Activated CD4-positive, alpha-beta memory T cell treated with anti-CD3 and anti-CD28 coated beads for 36 hours (primary cell): ENCODE results near the gene SPATS2L. TPM values are rescaled to one million over a fixed set of nuclear protein-coding genes. Genes with fewer than 3 reads are reported as not detected.

Source experiments
- CTCF ChIA-PET: fragments of 350-600 bp; sonication (Branson Sonifier 250); formaldehyde crosslinking; loops from one replicate; lab custom pipeline; 2021; ENCODE audit warnings: antibody characterized with exemption, inconsistent platforms; lab: Charles Lee
- POLR2A ChIA-PET: fragments of 350-600 bp; sonication (Branson Sonifier 250); formaldehyde crosslinking; loops from one replicate; lab custom pipeline; 2021; ENCODE audit warnings: antibody characterized with exemption; lab: Charles Lee
- DNase-seq: peaks from one replicate; pipeline ENCODE4 v3.0.0-alpha.2; 2020
- H3K27ac Mint-ChIP-seq: one replicate; pipeline ENCODE4 v1.8.0; 2021; ENCODE audit warnings: mixed read lengths
- H3K27me3 Mint-ChIP-seq: one replicate; pipeline ENCODE4 v1.8.0; 2021; ENCODE audit warnings: mixed read lengths
- H3K36me3 Mint-ChIP-seq: one replicate; pipeline ENCODE4 v1.8.0; 2021; ENCODE audit warnings: mixed read lengths
- H3K4me1 Mint-ChIP-seq: one replicate; pipeline ENCODE4 v1.8.0; 2021; ENCODE audit warnings: low read depth, mixed read lengths
- H3K4me3 Mint-ChIP-seq: one replicate; pipeline ENCODE4 v1.8.0; 2021; ENCODE audit warnings: mild to moderate bottlenecking, mixed read lengths
- H3K9me3 Mint-ChIP-seq: one replicate; pipeline ENCODE4 v1.8.0; 2021; ENCODE audit warnings: mixed read lengths
- intact Hi-C: fragments of 100-400 bp; cut with micrococcal nuclease; formaldehyde crosslinking; loops from one replicate; pipeline ENCODE4 v1.15.1; 2023
- total RNA-seq, 2 experiments: library from RNA; stranded (reverse); gene quantifications; one replicate each; pipeline ENCODE4 v1.2.3, GENCODE V29; 2021

Gene SPATS2L
- total RNA-seq, 2 experiments from 2014 or later = 25.4 to 28.8 TPM

- no peaks in the 10 kb centered on the region for H3K27me3 Mint-ChIP-seq
- no peak overlapping the region for H3K4me3 Mint-ChIP-seq
- POLR2A ChIA-PET = interaction anchor here (1.0 to 4.0 kb wide), 2 partner anchors 10 to 150 kb away, joined by 3 to 44 read pairs; partner anchors contain the start of gene SPATS2L
- H3K9me3 Mint-ChIP-seq = no peaks in the 10 kb centered on the region
- peaks cover 3% of the 10 kb centered on the region for H3K36me3 Mint-ChIP-seq
- intact Hi-C loops = no loop called here
- CTCF ChIA-PET = interaction anchor here (0.8 to 3.0 kb wide), 4 partner anchors 11 to 471 kb away, joined by 3 to 18 read pairs (median 4); no protein-coding TSS in a partner anchor
- H3K27ac Mint-ChIP-seq = peak overlapping the region; percentile 13
- peaks cover 32% of the 10 kb centered on the region for H3K4me1 Mint-ChIP-seq
- no peak for DNase-seq
Measured at GRCh38 chr2:200456567-200456966, 150.1 kb downstream of the SPATS2L start.

DNA sequence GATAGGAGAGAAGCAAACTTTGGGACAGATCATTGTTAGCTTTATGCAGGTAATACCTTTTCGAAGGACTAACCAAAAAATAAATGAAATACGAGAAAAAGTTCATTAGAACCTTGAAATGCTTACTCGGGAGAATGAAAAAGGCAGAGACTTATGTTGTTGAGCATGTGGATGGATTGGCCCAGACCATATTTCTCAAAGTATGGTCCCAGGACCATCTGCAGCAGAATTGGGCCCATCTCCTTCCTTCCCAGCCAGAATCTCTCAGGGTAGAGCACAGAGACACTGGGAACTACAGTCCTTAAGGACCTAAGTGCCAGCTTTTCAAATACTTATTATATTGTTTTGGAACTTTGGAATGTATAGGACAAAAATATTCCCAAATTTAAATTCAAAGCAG lies 152.6 kb downstream of the SPATS2L start:
- no peak overlapping the region for H3K4me3 Mint-ChIP-seq
- DNase-seq = no peak
- H3K36me3 Mint-ChIP-seq = peaks cover 2% of the 10 kb centered on the region
- no peaks in the 10 kb centered on the region for H3K9me3 Mint-ChIP-seq
- peaks cover 42% of the 10 kb centered on the region for H3K4me1 Mint-ChIP-seq
- H3K27me3 Mint-ChIP-seq = no peaks in the 10 kb centered on the region
- intact Hi-C loops = no loop called here
- POLR2A ChIA-PET = no interaction called here
- CTCF ChIA-PET = no interaction called here
- no peak overlapping the region for H3K27ac Mint-ChIP-seq

GRCh38 chr2:200461846-200462710 lies 155.6 kb downstream of the SPATS2L start:
- Mint-ChIP-seq H3K9me3 (no peaks in the 10 kb centered on the region), H3K36me3 (peaks cover 2% of the 10 kb centered on the region), H3K4me3 (no peak overlapping the region), H3K27ac (no peak overlapping the region), H3K4me1 (peaks cover 38% of the 10 kb centered on the region), H3K27me3 (no peaks in the 10 kb centered on the region)
- intact Hi-C loops = no loop called here
- DNase-seq = no peak
- ChIA-PET POLR2A (no interaction called here), CTCF (interaction anchor here (0.6 to 1.2 kb wide), 2 partner anchors 9 to 156 kb away, joined by 3 to 4 read pairs; partner anchors contain the start of gene SPATS2L)

DNA sequence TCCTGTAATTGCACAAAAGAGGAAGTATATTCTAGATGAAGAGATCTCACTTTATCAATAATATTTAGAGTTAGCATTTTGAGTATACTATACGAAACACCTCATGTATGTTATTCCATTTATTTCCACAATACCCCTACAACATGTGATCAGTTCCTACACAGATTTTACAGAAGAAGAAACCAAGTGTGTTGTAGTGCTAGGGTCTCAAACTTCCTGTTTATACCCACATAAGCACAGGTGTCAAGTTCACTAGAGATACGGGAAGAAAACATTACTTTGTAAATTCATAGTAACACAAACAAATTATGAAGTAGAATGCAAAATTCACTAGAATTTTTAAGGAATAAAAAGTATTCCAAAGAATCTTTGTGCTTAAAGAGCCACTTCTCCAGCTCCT lies 157.0 kb downstream of the SPATS2L start:
- Mint-ChIP-seq H3K27ac (no peak overlapping the region), H3K4me3 (no peak overlapping the region), H3K36me3 (peaks cover 2% of the 10 kb centered on the region), H3K27me3 (no peaks in the 10 kb centered on the region), H3K9me3 (no peaks in the 10 kb centered on the region), H3K4me1 (peaks cover 51% of the 10 kb centered on the region)
- intact Hi-C loops = no loop called here
- ChIA-PET POLR2A (interaction anchor here (1.4 kb wide), 1 partner anchor 8 kb away, joined by 3 read pairs; no protein-coding TSS in a partner anchor), CTCF (no interaction called here)
- DNase-seq = no peak

DNA sequence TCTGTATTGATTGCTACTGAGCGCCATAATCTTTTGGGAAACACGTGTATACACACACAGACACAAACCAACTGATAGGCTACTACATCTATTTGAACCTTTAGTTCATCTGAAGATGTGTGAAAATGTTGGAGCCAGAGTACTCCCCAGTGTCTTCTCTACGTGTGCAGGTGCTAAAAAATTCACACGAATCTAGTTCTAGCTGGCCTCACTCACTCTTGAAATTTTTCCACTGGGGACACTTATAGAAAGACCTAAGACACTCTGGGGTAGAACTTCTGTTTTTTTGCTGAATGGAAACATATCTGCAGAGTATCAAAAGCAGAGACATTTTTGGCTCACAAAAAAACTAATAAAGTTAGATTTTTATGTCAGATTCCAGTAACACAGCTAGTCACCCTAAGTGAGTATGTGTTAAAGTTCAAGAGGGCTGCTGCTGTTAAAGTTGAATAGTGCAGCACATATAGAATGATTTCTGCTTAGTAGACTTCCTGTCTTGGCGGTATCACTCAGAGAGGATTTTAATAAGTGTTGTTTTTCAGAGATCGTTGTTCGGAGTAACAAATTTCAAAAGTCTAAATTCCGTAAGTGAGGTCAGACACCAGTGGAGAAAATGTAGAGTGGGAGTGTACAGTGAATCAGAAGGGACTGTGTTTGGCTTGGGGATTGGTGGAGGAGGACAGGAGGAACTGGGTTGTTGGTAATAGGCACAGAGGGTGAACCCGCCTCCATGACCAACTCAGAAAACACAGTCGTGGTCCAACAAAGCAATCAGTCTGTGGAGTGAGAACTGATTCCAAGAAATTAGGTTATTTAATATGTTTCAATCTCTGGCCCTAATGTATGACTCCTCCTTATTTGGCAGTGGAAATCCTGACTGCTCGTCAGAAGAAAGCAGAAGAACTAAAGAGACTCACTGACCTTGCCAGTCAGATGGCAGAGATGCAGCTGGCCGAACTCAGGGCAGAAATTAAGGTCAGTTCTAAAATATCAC lies 160.2 kb downstream of the SPATS2L start:
- Mint-ChIP-seq H3K4me1 (peaks cover 66% of the 10 kb centered on the region), H3K9me3 (no peaks in the 10 kb centered on the region), H3K27me3 (no peaks in the 10 kb centered on the region), H3K4me3 (peak overlapping the region; percentile 58), H3K36me3 (peaks cover 3% of the 10 kb centered on the region), H3K27ac (peak overlapping the region; percentile 85)
- CTCF ChIA-PET = interaction anchor here (1.0 to 3.2 kb wide), 5 partner anchors 12 to 526 kb away, joined by 3 to 18 read pairs (median 14); partner anchors contain the start of gene SPATS2L
- intact Hi-C loops = loop anchor here (1.0 to 5.0 kb wide), 5 partner anchors 11 to 488 kb away; partner anchors contain the start of genes BZW1 and SPATS2L
- POLR2A ChIA-PET = interaction anchor here (0.7 to 4.5 kb wide), 3 partner anchors 11 to 18 kb away, joined by 3 to 44 read pairs (median 3); no protein-coding TSS in a partner anchor
- peak; percentile 75 for DNase-seq

DNA sequence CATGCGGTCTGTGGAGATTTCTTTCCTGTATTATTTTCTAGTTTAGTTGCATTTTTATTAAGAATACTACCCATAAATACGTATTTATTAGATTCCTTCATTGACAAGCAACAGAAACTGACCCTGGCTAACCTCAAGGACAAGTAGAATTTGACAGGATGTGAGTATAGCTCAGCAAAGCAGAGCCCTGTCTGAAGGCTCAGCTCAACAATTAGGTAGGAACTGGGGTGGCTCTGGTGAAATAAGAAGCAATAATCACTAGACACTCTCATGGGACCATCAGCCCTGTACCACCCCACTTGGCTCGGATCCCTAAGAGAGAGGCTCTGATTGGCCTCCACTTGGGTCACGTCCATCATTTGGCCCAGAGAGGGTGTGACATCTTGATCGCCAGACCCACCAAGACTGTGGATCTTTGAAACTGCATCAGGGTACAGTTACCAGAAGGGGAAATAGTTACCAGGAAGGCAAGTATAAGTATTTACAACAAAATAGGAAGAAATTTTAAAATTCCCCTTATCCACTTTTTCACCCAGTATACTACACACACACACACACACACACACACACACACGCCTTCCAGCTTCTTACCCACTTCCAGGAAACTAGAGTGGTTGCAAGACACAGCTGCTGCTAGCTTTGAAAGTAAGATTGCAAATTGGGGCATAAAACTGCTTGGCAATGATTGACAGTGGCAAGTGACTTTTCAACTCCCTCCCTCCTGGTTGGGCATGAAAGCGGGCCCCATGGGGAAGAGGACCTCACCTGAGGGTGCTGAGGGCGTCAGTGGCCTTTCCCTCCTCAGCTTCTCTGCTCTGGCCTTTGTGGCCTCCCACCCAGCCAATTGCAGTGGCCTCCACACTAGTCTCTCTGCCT lies 161.6 kb downstream of the SPATS2L start:
- Mint-ChIP-seq H3K4me1 (peaks cover 55% of the 10 kb centered on the region), H3K27ac (peak overlapping the region; percentile 85), H3K4me3 (peak overlapping the region; percentile 58), H3K36me3 (peaks cover 3% of the 10 kb centered on the region), H3K27me3 (no peaks in the 10 kb centered on the region), H3K9me3 (no peaks in the 10 kb centered on the region)
- POLR2A ChIA-PET = interaction anchor here (1.3 to 4.5 kb wide), 2 partner anchors 12 to 19 kb away, joined by 3 to 44 read pairs; no protein-coding TSS in a partner anchor
- intact Hi-C loops = loop anchor here (1.0 to 5.0 kb wide), 4 partner anchors 146 to 490 kb away; partner anchors contain the start of genes BZW1 and SPATS2L
- CTCF ChIA-PET = interaction anchor here (1.0 to 6.1 kb wide), 9 partner anchors 13 to 528 kb away, joined by 3 to 37 read pairs (median 9); partner anchors contain the start of gene SPATS2L
- peak; percentile 43 for DNase-seq

- no peaks in the 10 kb centered on the region for H3K9me3 Mint-ChIP-seq
- ChIA-PET POLR2A (no interaction called here), CTCF (interaction anchor here (1.0 to 6.1 kb wide), 6 partner anchors 11 to 490 kb away, joined by 3 to 37 read pairs (median 10); no protein-coding TSS in a partner anchor)
- H3K36me3 Mint-ChIP-seq = peaks cover 3% of the 10 kb centered on the region
- intact Hi-C loops = loop anchor here (5.0 kb wide), 2 partner anchors 147 to 343 kb away; partner anchors contain the start of gene BZW1
- no peak for DNase-seq
- peaks cover 51% of the 10 kb centered on the region for H3K4me1 Mint-ChIP-seq
- no peak overlapping the region for H3K27ac Mint-ChIP-seq
- H3K27me3 Mint-ChIP-seq = no peaks in the 10 kb centered on the region
- H3K4me3 Mint-ChIP-seq = no peak overlapping the region
Measured at GRCh38 chr2:200469708-200470211, 163.3 kb downstream of the SPATS2L start.

DNA sequence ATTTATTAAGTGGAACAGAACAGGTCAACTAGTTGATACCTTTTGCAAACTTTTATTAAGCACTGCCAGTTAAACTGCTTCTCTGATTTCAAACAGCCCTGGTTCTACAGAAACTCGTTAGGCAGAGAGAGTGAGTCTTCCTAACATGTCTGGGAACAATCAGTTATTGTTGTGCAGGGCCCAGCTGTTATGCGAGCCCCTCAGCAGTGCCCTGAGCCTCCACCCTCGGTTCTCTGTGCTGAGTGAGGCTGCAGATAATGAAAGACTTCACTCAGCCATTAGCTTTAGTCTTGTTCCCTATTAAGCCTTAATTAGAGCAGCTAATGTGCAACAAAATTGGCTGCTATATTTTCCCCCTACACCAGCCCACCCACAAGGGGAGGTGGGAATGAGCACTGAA lies 163.7 kb downstream of the SPATS2L start:
- ChIA-PET POLR2A (no interaction called here), CTCF (interaction anchor here (0.9 to 6.1 kb wide), 9 partner anchors 11 to 491 kb away, joined by 3 to 37 read pairs (median 5); no protein-coding TSS in a partner anchor)
- H3K27me3 Mint-ChIP-seq = no peaks in the 10 kb centered on the region
- intact Hi-C loops = no loop called here
- no peak overlapping the region for H3K4me3 Mint-ChIP-seq
- no peaks in the 10 kb centered on the region for H3K9me3 Mint-ChIP-seq
- no peak overlapping the region for H3K27ac Mint-ChIP-seq
- peaks cover 3% of the 10 kb centered on the region for H3K36me3 Mint-ChIP-seq
- peaks cover 46% of the 10 kb centered on the region for H3K4me1 Mint-ChIP-seq
- no peak for DNase-seq

DNA sequence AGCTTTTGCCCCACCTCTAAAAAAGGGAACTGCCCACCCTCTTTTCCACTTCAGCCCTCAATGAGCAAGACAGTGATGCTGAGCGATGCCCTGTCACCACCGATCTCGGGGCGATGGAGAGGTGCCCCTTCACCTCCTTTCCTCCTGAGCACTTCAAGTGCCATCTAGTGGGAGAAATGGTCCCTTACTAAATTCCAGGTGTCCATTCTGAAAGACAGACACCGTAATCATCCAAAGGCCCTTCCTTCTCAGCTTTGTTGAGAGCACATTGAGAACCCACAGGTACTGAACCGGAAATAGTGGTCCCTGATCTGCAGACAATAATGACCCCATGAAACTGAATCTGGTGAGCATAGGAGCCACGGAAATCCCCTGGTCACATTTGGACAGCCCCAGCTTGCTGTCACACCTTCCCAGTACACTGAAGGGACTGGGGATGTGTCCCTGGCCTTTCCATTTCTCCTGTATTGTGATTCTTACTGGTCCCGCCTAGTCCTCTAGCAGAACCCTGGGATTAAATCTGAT lies 164.9 kb downstream of the SPATS2L start:
- CTCF ChIA-PET = interaction anchor here (0.6 to 6.1 kb wide), 17 partner anchors 10 to 492 kb away, joined by 3 to 37 read pairs (median 4); partner anchors contain the start of gene SPATS2L
- peak; percentile 63 for DNase-seq
- Mint-ChIP-seq H3K27ac (no peak overlapping the region), H3K4me3 (no peak overlapping the region), H3K27me3 (no peaks in the 10 kb centered on the region), H3K36me3 (peaks cover 3% of the 10 kb centered on the region), H3K4me1 (peaks cover 35% of the 10 kb centered on the region), H3K9me3 (no peaks in the 10 kb centered on the region)
- intact Hi-C loops = loop anchor here (1.0 kb wide), 1 partner anchor 491 kb away; no protein-coding TSS in a partner anchor
- POLR2A ChIA-PET = interaction anchor here (0.6 to 1.4 kb wide), 2 partner anchors 17 to 790 kb away, joined by 3 to 5 read pairs; no protein-coding TSS in a partner anchor
